ENCODE results near the gene HMGB2.

The HMGB2 gene

GRCh38 chr4:173380987-173381386, 46.8 kb upstream of the HMGB2 start:
- Histone ChIP-seq H3K4me3 (ENCODE audit: low read length) (no peak overlapping the region), H3F3A (ENCODE audit: control insufficient read depth, insufficient read depth) (peaks cover 8% of the 10 kb centered on the region; the same call in 1 of the 2 replicates), H3K4me1 (ENCODE audit: control insufficient read depth, low read length) (no peaks in the 10 kb centered on the region), H3K4me2 (ENCODE audit: low read length) (no peak overlapping the region), H3K36me3 (ENCODE audit: control insufficient read depth, low read length) (peaks cover 24% of the 10 kb centered on the region), H4K20me1 (ENCODE audit: control insufficient read depth, insufficient read depth, low read depth, low read length) (no peaks in the 10 kb centered on the region), H3K9me2 (replicated peaks; ENCODE audit: control insufficient read depth, low read length) (no peaks in the 10 kb centered on the region), H3K27ac (ENCODE audit: low read depth, low read length) (no peak overlapping the region), H3K27me3 (ENCODE audit: control insufficient read depth, low read length) (no peaks in the 10 kb centered on the region), H3K9me3 (ENCODE audit: control insufficient read depth, insufficient read depth, low read length) (no peaks in the 10 kb centered on the region), H3K79me2 (ENCODE audit: control insufficient read depth, low read length) (no peaks in the 10 kb centered on the region)
- TF ChIP-seq CTCF (IDR thresholded peaks at IDR 0.05; ENCODE audit: low read depth, low read length, poor library complexity, severe bottlenecking), result no peak
- no peak for TF ChIP-seq EZH2phosphoT487 (IDR thresholded peaks at IDR 0.05; ENCODE audit: borderline replicate concordance, low read length)

DNA sequence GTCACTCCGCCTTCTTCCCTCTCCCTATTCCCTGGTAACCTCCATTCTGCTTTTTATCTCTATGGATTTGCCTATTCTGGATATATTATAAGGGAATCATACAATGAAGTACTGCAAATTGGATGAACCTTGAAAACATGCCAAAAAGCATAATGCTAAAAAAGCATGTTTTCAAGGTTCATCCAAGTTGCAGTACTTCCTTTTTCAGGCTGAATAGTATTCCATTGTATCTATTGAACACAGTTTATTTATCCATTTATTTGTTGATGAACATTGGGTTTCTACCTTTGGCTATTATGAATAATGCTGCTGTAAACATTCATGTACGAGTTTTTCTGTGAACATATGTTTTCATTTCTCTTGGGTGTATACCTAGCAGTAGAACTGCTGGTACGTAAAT, 45.8 kb upstream of the HMGB2 start:
- Histone ChIP-seq H3K4me3 (ENCODE audit: low read length) (no peak overlapping the region), H3K27ac (ENCODE audit: low read depth, low read length) (no peak overlapping the region), H3K9me2 (replicated peaks; ENCODE audit: control insufficient read depth, low read length) (no peaks in the 10 kb centered on the region)

DNA sequence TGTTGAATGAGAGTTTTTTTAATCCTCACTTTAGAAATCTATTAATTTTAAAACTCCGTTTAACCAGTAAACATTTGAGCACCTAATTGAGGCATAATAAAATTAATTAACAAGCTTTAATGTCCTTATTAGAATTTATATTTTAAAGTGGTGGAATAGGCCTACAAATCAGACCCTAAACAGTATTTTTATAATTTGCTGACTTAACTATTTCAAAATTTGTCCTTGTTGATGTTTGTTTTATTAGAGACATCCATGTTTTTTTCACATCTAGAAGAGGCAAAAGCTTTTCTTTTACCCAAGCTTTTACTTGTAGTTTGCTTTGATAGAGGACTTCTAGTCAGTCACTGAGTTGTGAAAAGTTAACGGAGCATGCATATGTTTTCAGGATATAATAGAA, 40.4 kb upstream of the HMGB2 start:
- no peak overlapping the region for H3K27ac ChIP-seq (ENCODE audit: low read depth, low read length)
- H3K27me3 ChIP-seq (ENCODE audit: control insufficient read depth, low read length), result no peaks in the 10 kb centered on the region
- H3K9me3 ChIP-seq (ENCODE audit: control insufficient read depth, insufficient read depth, low read length), result no peaks in the 10 kb centered on the region
- no peak overlapping the region for H3K4me3 ChIP-seq (ENCODE audit: low read length)
- peaks cover 16% of the 10 kb centered on the region for H3K4me1 ChIP-seq (ENCODE audit: control insufficient read depth, low read length)
- H3F3A ChIP-seq (ENCODE audit: control insufficient read depth, insufficient read depth), result peaks cover 10% of the 10 kb centered on the region
- H3K4me2 ChIP-seq (ENCODE audit: low read length), result no peak overlapping the region
- TF ChIP-seq EZH2phosphoT487 (IDR thresholded peaks at IDR 0.05; ENCODE audit: borderline replicate concordance, low read length) (no peak), CTCF (IDR thresholded peaks at IDR 0.05; ENCODE audit: low read depth, low read length, poor library complexity, severe bottlenecking) (no peak)
- H3K9me2 ChIP-seq (replicated peaks; ENCODE audit: control insufficient read depth, low read length), result no peaks in the 10 kb centered on the region
- H3K79me2 ChIP-seq (ENCODE audit: control insufficient read depth, low read length), result peaks cover 45% of the 10 kb centered on the region
- no peaks in the 10 kb centered on the region; the same call in 1 of the 2 replicates for H4K20me1 ChIP-seq (ENCODE audit: control insufficient read depth, insufficient read depth, low read depth, low read length)
- peaks cover 52% of the 10 kb centered on the region for H3K36me3 ChIP-seq (ENCODE audit: control insufficient read depth, low read length)

More for the DNA sequence above, 45.8 kb upstream of the HMGB2 start:
- Histone ChIP-seq H3K4me1 (ENCODE audit: control insufficient read depth, low read length) (no peaks in the 10 kb centered on the region), H3K36me3 (ENCODE audit: control insufficient read depth, low read length) (peaks cover 32% of the 10 kb centered on the region), H3K79me2 (ENCODE audit: control insufficient read depth, low read length) (peaks cover 6% of the 10 kb centered on the region), H3K9me3 (ENCODE audit: control insufficient read depth, insufficient read depth, low read length) (no peaks in the 10 kb centered on the region), H3K27me3 (ENCODE audit: control insufficient read depth, low read length) (no peaks in the 10 kb centered on the region), H3F3A (ENCODE audit: control insufficient read depth, insufficient read depth) (peaks cover 8% of the 10 kb centered on the region; the same call in 1 of the 2 replicates), H4K20me1 (ENCODE audit: control insufficient read depth, insufficient read depth, low read depth, low read length) (no peaks in the 10 kb centered on the region), H3K4me2 (ENCODE audit: low read length) (no peak overlapping the region)
- TF ChIP-seq EZH2phosphoT487 (IDR thresholded peaks at IDR 0.05; ENCODE audit: borderline replicate concordance, low read length), result no peak
- no peak for TF ChIP-seq CTCF (IDR thresholded peaks at IDR 0.05; ENCODE audit: low read depth, low read length, poor library complexity, severe bottlenecking)
